ENCODE measurements around the gene RORC.

DNA sequence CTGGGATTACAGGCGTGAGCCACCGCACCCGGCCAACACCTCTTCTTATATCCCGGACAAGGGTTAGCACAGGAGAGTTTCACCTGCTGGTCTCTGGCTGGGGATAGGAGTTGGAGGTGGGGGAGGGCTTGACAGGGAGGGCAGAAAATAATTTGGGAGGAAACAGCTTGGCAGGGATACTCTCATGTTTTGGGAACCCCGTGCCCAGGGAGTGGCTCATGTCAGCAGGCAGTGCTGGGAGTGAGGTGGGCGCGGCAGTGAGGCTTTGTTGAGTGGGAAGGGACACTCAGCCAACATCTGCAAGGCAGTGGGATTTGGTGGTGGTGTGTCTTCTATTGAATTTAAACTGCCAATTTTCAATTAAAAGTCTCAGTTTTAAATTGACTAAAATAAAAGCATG is 23.1 kb upstream of the RORC start:
- TF ChIP-seq, protein P1, sequence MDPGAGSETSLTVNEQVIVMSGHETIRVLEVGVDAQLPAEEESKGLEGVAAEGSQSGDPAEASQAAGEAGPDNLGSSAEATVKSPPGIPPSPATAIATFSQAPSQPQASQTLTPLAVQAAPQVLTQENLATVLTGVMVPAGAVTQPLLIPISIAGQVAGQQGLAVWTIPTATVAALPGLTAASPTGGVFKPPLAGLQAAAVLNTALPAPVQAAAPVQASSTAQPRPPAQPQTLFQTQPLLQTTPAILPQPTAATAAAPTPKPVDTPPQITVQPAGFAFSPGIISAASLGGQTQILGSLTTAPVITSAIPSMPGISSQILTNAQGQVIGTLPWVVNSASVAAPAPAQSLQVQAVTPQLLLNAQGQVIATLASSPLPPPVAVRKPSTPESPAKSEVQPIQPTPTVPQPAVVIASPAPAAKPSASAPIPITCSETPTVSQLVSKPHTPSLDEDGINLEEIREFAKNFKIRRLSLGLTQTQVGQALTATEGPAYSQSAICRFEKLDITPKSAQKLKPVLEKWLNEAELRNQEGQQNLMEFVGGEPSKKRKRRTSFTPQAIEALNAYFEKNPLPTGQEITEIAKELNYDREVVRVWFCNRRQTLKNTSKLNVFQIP (CRISPR knock-in tag; IDR thresholded peaks at IDR 0.05; ENCODE audit: borderline replicate concordance, low read depth): no peak
- no peak for TF ChIP-seq BACH2 (CRISPR knock-in tag; IDR thresholded peaks at IDR 0.05; ENCODE audit: borderline replicate concordance)
- TF ChIP-seq, protein P2, sequence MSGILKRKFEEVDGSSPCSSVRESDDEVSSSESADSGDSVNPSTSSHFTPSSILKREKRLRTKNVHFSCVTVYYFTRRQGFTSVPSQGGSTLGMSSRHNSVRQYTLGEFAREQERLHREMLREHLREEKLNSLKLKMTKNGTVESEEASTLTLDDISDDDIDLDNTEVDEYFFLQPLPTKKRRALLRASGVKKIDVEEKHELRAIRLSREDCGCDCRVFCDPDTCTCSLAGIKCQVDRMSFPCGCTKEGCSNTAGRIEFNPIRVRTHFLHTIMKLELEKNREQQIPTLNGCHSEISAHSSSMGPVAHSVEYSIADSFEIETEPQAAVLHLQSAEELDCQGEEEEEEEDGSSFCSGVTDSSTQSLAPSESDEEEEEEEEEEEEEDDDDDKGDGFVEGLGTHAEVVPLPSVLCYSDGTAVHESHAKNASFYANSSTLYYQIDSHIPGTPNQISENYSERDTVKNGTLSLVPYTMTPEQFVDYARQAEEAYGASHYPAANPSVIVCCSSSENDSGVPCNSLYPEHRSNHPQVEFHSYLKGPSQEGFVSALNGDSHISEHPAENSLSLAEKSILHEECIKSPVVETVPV (CRISPR knock-in tag; IDR thresholded peaks at IDR 0.05): no peak
- TF ChIP-seq ESRRG (CRISPR knock-in tag; IDR thresholded peaks at IDR 0.05): no peak

Measured in SK-N-SH treated with all-trans-retinoic acid at 6 μM for 48 hours (cell line).